NCI-H345 treated with DMSO at 0.1 percent for 48 hours (cell line): ENCODE data around the gene OMA1.
A peak's percentile ranks its signal among the peaks of the same experiment; 100 is the strongest.
"Not testable (repeated sequence)": the region's sequence is repeated elsewhere in the genome, so short reads cannot be mapped to it uniquely, and the experiment has no call there.

Experiments
- DNase-seq: peaks from one replicate; lab custom pipeline; 2025; ENCODE audit not compliant: unreplicated experiment; lab: John Stamatoyannopoulos, UW

The OMA1 gene

GRCh38 chr1:58573705-58574591 lies 27.4 kb upstream of the OMA1 start:
- no peak for DNase-seq

GRCh38 chr1:58573138-58573537 lies 26.6 kb upstream of the OMA1 start:
- no peak for DNase-seq

DNA sequence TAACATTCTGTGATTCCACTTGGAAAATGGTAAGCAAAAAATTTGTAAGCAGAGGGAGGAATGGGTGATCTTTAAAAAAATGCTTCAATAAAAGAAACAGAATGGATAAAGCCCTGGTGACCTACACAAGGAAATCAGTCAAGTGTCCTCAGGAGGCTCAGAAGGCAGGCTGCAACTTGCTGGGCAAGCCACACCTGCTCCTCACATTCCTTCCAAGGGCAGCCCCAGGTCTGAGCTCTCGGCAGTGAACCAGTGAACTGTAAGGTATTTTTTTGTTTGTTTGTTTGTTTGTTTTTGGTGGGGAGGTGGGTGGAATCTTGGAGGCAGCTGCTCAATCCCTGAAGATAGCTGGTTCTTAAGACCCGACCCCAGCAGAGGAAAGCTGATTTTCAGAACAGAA lies 26.2 kb upstream of the OMA1 start:
- no peak for DNase-seq

DNA sequence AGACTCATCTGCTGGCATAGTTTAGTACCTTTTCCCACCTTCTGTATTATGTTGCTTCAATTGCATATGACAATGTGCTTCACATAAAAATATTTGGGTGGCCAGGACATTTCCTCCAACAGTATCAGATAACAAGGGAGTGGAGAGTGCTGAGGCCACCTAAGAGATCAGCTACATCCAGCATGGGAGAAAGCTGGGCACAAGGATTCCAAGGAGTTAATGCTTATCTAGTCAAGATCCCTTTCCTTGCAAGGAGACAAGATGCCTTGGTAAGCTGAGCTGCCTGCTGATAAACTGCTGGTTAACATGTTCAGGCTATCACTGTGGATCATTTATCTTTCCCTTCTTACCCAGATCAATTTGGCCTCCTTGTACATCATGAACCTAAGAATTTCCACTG lies 25.1 kb upstream of the OMA1 start:
- DNase-seq: no peak

- no peak for DNase-seq
Measured at GRCh38 chr1:58570817-58571216, 24.3 kb upstream of the OMA1 start.

GRCh38 chr1:58570094-58570493 lies 23.6 kb upstream of the OMA1 start:
- no peak for DNase-seq

DNA sequence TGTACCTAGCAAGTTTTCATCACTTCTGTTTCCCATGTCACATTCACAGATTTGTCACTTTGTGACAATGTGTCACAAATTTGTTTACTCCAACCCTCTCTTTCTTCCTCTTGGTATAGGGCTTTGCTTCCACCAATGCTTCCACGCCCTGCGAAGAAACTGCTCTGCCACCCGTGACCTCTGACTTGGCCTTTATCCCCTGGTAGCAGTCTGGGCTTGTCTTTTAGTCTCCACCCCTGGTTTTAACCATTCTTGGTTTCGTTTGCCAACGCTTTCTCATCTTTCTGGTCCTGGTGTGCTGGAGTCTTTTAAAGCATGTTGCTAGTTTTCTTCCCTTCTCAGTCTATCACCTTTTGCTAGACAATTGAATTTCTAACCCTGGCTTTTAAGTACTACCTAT lies 22.4 kb upstream of the OMA1 start:
- DNase-seq: no peak

- no peak for DNase-seq
Measured at GRCh38 chr1:58568271-58568860, 21.8 kb upstream of the OMA1 start.

DNA sequence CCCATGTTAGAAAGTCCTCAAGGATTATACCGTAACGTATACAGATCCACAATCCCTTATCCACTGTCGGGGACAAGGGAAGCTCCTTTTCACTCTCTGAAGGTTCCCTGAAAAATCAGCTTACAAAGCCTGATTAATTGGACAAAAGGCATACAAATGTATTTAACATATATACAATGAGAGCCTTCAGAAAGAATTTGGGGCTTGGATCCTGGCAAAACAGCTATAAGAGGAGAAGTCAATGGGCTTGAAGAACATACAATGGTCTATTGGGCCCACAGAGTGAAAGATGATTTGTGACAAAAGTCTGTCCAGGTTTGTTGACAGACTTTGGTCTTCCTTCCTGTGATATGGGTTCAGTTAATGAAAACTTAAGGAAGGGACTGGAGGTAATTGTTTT lies 19.8 kb upstream of the OMA1 start:
- DNase-seq: no peak

DNA sequence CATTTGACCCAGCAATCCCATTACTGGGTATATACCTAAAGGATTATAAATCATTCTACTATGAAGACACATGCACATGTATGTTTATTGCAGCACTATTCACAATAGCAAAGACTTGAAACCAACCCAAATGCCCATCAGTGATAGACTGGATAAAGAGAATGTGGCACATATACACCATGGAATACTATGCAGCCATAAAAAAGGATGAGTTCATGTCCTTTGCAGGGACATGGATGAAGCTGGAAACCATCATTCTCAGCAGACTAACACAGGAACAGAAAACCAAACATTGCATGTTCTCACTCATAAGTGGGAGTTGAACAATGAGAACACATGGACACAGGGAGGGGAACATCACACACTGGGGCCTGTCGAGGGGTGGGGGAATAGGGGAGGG lies 17.2 kb upstream of the OMA1 start:
- DNase-seq: not testable (repeated sequence)

- no peak for DNase-seq
Measured at GRCh38 chr1:58561633-58562032, 15.1 kb upstream of the OMA1 start.

DNA sequence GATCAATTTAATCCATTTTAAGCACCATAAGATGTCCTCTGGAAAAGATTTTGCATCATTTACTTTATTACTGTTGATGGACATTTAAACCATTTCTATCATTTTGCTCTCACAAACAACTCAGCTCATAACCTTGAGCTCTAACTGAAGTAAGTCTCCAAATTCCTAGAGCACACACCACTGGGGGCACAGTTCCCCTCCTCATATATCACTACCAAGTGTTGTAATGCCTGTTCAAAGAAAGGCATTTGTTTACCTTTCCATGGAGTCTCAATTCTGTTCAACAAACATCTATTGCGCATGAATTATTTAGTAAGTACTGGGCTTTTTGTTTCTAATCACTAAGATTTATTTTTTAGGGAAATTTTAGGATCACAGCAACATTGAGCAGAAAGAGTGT lies 8.9 kb upstream of the OMA1 start:
- DNase-seq: no peak

GRCh38 chr1:58551186-58552140 lies 4.9 kb upstream of the OMA1 start:
- no peak for DNase-seq

GRCh38 chr1:58549291-58549690 lies 2.8 kb upstream of the OMA1 start:
- not testable (repeated sequence) for DNase-seq

DNA sequence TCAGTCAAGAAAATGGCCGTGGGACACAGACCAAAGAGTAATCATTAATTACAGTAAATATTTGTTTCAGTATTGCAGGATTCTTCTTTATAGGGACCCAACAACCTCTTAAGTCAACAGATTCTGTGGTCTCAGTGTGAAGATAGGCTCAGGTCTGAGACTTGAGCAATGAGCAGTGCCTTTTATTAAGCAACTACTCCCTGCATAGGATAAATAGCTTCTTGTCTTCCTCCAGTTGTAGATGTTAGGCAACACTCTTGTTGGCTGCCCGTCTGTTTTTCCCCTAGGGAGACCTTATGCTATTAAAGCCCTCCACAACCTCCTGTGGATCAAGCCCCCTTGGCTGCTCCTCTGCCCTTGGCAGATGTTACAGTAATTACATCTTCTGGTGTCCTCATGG lies 1.8 kb upstream of the OMA1 start:
- DNase-seq: no peak

DNA sequence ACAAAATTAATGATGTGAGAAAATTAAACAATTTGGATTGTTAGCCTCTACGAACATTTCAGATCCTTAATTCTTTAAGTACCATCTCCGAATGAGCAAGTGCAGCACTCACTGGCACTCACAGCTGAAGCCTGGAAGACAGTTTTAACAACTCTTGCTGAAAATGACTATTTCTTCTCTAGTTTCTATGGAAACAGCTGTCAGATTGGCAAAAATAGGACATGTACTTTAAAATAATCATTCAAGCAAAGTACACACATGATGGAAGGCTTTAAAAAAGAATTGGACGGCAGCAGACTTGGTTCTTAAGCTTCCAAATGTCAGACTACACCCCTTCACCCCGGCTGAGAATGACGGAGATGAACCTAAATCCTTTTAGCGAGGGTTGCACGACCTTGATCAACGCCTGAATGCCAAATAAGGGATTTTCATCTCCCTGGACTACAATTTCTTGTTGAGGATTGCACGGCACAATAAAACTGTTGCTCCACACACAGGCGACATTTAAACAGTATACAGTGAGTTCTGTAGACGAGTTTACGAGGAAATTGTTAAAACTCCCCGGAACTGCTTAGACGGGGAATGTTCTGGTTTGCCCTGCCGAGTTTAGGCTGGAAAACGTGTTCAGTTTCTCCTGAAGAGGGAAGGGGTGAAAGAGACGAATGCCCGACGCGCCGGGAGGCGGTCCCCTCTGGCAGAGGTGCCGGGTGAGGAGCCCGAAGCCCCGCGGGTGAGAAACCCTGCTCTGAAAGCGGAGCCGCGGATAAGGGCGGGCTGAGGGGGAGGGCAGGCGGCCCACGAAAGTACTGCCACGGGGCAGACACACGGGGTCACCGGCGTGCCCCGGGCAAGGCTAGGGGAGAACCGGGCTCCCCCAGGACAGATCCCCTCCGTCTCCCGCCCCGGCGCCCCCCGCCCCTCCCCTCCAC lies 671 bp downstream of the OMA1 start:
- peak; percentile 37 for DNase-seq

DNA sequence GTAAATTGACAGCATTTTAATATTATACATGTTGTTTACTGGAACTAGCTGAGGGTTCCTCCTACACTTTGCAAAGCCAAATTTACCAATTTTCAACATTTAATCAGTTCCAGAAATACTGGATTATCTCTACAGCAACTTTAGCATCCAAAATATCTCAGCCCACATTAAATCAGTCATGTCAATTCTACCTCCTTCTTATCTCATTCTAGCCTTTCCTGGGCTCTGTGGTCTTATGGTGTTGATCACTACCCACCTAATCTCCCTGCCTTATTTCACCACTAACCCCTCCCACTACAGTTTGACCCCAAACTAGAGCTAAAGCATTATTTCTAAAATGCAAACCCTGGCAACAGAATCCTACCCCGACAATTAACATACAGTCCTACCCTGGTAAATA lies 3.3 kb downstream of the OMA1 start:
- no peak for DNase-seq

GRCh38 chr1:58539553-58539952 lies 7.0 kb downstream of the OMA1 start:
- no peak for DNase-seq

GRCh38 chr1:58538821-58539220 lies 7.7 kb downstream of the OMA1 start:
- no peak for DNase-seq

- DNase-seq: not testable (repeated sequence)
Measured at GRCh38 chr1:58531842-58532241, 14.7 kb downstream of the OMA1 start.
